Ishikawa (cell line): ENCODE results near the gene ABCA2.

Source experiments
- CREB1 ChIP-seq: IDR thresholded peaks from 2 replicates; pipeline ENCODE4 v1.6.1; 2012; ENCODE audit warnings: low read depth
- EP300 ChIP-seq: IDR thresholded peaks from 2 replicates; pipeline ENCODE4 v1.6.1; 2012; ENCODE audit warnings: borderline replicate concordance
- NFIC ChIP-seq: IDR thresholded peaks from 2 replicates; pipeline ENCODE4 v1.6.1; 2012
- RAD21 ChIP-seq: IDR thresholded peaks from 2 replicates; pipeline ENCODE4 v1.6.1; 2012; ENCODE audit warnings: low read depth
- YY1 ChIP-seq: IDR thresholded peaks from 2 replicates; pipeline ENCODE4 v1.6.1; 2012; ENCODE audit warnings: low read depth
- TF ChIP-seq, protein P1 (sequence below): IDR thresholded peaks from 2 replicates; pipeline ENCODE4 v1.6.1; 2012; ENCODE audit warnings: low read depth, mild to moderate bottlenecking
- TF ChIP-seq, protein P2 (sequence below): IDR thresholded peaks from 2 replicates; pipeline ENCODE4 v1.6.1; 2012

- TF ChIP-seq NFIC, result no peak
- no peak for TF ChIP-seq YY1
- TF ChIP-seq, protein P1, sequence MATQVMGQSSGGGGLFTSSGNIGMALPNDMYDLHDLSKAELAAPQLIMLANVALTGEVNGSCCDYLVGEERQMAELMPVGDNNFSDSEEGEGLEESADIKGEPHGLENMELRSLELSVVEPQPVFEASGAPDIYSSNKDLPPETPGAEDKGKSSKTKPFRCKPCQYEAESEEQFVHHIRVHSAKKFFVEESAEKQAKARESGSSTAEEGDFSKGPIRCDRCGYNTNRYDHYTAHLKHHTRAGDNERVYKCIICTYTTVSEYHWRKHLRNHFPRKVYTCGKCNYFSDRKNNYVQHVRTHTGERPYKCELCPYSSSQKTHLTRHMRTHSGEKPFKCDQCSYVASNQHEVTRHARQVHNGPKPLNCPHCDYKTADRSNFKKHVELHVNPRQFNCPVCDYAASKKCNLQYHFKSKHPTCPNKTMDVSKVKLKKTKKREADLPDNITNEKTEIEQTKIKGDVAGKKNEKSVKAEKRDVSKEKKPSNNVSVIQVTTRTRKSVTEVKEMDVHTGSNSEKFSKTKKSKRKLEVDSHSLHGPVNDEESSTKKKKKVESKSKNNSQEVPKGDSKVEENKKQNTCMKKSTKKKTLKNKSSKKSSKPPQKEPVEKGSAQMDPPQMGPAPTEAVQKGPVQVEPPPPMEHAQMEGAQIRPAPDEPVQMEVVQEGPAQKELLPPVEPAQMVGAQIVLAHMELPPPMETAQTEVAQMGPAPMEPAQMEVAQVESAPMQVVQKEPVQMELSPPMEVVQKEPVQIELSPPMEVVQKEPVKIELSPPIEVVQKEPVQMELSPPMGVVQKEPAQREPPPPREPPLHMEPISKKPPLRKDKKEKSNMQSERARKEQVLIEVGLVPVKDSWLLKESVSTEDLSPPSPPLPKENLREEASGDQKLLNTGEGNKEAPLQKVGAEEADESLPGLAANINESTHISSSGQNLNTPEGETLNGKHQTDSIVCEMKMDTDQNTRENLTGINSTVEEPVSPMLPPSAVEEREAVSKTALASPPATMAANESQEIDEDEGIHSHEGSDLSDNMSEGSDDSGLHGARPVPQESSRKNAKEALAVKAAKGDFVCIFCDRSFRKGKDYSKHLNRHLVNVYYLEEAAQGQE, result no peak
- no peak for TF ChIP-seq RAD21
- TF ChIP-seq CREB1, result no peak
- TF ChIP-seq, protein P2, sequence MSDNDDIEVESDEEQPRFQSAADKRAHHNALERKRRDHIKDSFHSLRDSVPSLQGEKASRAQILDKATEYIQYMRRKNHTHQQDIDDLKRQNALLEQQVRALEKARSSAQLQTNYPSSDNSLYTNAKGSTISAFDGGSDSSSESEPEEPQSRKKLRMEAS, result no peak
- TF ChIP-seq EP300, result no peak
Observed at GRCh38 chr9:137063311-137064026, 35.4 kb upstream of the ABCA2 start.
